CD4-positive, alpha-beta T cell (primary cell): Measurements from ENCODE around the gene ME3. TPM values are rescaled to one million over a fixed set of nuclear protein-coding genes. Genes with fewer than 3 reads are reported as not detected.

Source experiments
- ATAC-seq: fragments of 200-7000 bp; cut with Tn5 transposase; one replicate; pipeline ENCODE4 v1.10.0; 2022; ENCODE audit warnings: mild to moderate bottlenecking; ENCODE audit not compliant: poor library complexity
- CTCF ChIA-PET: fragments of 350-600 bp; sonication (Branson Sonifier 250); formaldehyde crosslinking; loops from one replicate; lab custom pipeline; 2021; ENCODE audit warnings: antibody characterized with exemption, inconsistent platforms; lab: Charles Lee
- POLR2A ChIA-PET: fragments of 350-600 bp; sonication (Branson Sonifier 250); formaldehyde crosslinking; loops from one replicate; lab custom pipeline; 2021; ENCODE audit warnings: antibody characterized with exemption, inconsistent platforms; lab: Charles Lee
- DNase-seq, 14 experiments: peaks; one replicate each; pipeline ENCODE4 v3.0.0-alpha.2; 2013 to 2020; ENCODE audit warnings: mixed read lengths in 2 of 14
- H3K27ac ChIP-seq, 2 donors: one replicate each; pipeline versions ENCODE4 v1.5.1 to v1.7.0; 2013; ENCODE audit warnings: low read length in 2 of 2, low read depth in 1 of 2, mild to moderate bottlenecking in 1 of 2
- H3K27me3 ChIP-seq, 2 experiments: 1 replicate in 1 of 2; 2 replicates in 1 of 2; pipeline versions ENCODE4 v1.6.1 to v1.7.0; 2013; ENCODE audit warnings: low read length in 2 of 2, control low read depth in 1 of 2, mild to moderate bottlenecking in 1 of 2, moderate library complexity in 1 of 2; ENCODE audit not compliant: insufficient read depth in 2 of 2, control insufficient read depth in 1 of 2
- H3K36me3 ChIP-seq: one replicate; pipeline ENCODE4 v1.6.1; 2013; ENCODE audit warnings: low read length, control low read depth; ENCODE audit not compliant: insufficient read depth
- H3K4me1 ChIP-seq: one replicate; pipeline ENCODE4 v1.6.1; 2013; ENCODE audit warnings: low read length, control low read depth; ENCODE audit not compliant: insufficient read depth
- H3K4me3 ChIP-seq: one replicate; pipeline ENCODE4 v1.5.1; 2013; ENCODE audit warnings: mild to moderate bottlenecking, low read length, moderate library complexity
- H3K9me3 ChIP-seq, 2 experiments: 1 replicate in 1 of 2; 2 replicates in 1 of 2; pipeline versions ENCODE4 v1.6.1 to v1.7.0; 2013; ENCODE audit warnings: low read length in 2 of 2, mild to moderate bottlenecking in 2 of 2, control low read depth in 1 of 2, moderate library complexity in 1 of 2; ENCODE audit not compliant: control insufficient read depth in 1 of 2, insufficient read depth in 1 of 2
- H3K27ac Mint-ChIP-seq: one replicate; pipeline ENCODE4 v1.8.0; 2020; ENCODE audit warnings: mixed read lengths
- H3K27me3 Mint-ChIP-seq: one replicate; pipeline ENCODE4 v1.8.0; 2021; ENCODE audit warnings: mixed read lengths
- H3K36me3 Mint-ChIP-seq: one replicate; pipeline ENCODE4 v1.8.0; 2021; ENCODE audit warnings: low read depth, mixed read lengths
- H3K4me1 Mint-ChIP-seq: one replicate; pipeline ENCODE4 v1.8.0; 2021; ENCODE audit warnings: low read depth, mixed read lengths
- H3K4me3 Mint-ChIP-seq: one replicate; pipeline ENCODE4 v1.8.0; 2020; ENCODE audit warnings: mild to moderate bottlenecking, mixed read lengths
- H3K9me3 Mint-ChIP-seq: one replicate; pipeline ENCODE4 v1.8.0; 2020; ENCODE audit warnings: mixed read lengths
- intact Hi-C, 2 experiments: fragments of 100-400 bp; cut with DNase I in 1 of 2; cut with micrococcal nuclease in 1 of 2; formaldehyde crosslinking; loops; one replicate each; pipeline versions ENCODE4 v1.15.1 to v1.9.0; 2023 to 2025; cut with DNase I, micrococcal nuclease
- total RNA-seq, 174 experiments: library from RNA in 2 of 174; stranded (reverse) in 2 of 174; gene quantifications; one replicate each; pipeline ENCODE4 v1.2.3 and lab custom pipeline; 2021 to 2026
- TF ChIP-seq, protein P1 (sequence below): fragments of 200-600 bp; IDR thresholded peaks from one replicate; pipeline ENCODE4 v1.8.0; 2022; ENCODE audit warnings: antibody characterized with exemption, mild to moderate bottlenecking

The ME3 gene
- total RNA-seq, 2 experiments from 2014 or later, result 9.1 to 10.6 TPM

DNA sequence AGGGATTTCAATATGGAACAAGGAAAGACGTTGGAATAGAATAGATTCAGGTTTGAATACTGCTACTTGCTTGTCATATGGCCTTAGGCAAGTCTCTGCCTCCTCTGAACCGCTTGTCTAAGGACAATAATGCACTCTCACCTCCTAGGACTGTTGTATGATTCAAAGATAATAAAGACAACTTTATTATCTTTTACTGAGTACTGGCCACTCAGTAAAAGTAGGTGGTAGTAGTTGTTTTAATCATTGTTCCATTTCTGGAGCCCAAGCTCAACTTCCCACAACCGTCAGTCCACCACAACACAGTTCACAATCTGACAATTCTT, 134.2 kb downstream of the ME3 start:
- ATAC-seq (no peak), DNase-seq (no peak)
- Histone ChIP-seq H3K27ac (no peak overlapping the region), H3K36me3 (no peaks in the 10 kb centered on the region), H3K27me3 (no peaks in the 10 kb centered on the region), H3K4me3 (no peak overlapping the region), H3K9me3 (no peaks in the 10 kb centered on the region), H3K4me1 (no peaks in the 10 kb centered on the region)
- intact Hi-C loops, result no loop called here
- Mint-ChIP-seq H3K27ac (no peak overlapping the region), H3K4me1 (no peaks in the 10 kb centered on the region), H3K9me3 (peaks cover 8% of the 10 kb centered on the region), H3K4me3 (no peak overlapping the region), H3K36me3 (no peaks in the 10 kb centered on the region), H3K27me3 (no peaks in the 10 kb centered on the region)
- ChIA-PET CTCF (no interaction called here), POLR2A (no interaction called here)
- TF ChIP-seq, protein P1, sequence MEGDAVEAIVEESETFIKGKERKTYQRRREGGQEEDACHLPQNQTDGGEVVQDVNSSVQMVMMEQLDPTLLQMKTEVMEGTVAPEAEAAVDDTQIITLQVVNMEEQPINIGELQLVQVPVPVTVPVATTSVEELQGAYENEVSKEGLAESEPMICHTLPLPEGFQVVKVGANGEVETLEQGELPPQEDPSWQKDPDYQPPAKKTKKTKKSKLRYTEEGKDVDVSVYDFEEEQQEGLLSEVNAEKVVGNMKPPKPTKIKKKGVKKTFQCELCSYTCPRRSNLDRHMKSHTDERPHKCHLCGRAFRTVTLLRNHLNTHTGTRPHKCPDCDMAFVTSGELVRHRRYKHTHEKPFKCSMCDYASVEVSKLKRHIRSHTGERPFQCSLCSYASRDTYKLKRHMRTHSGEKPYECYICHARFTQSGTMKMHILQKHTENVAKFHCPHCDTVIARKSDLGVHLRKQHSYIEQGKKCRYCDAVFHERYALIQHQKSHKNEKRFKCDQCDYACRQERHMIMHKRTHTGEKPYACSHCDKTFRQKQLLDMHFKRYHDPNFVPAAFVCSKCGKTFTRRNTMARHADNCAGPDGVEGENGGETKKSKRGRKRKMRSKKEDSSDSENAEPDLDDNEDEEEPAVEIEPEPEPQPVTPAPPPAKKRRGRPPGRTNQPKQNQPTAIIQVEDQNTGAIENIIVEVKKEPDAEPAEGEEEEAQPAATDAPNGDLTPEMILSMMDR, result no peak

DNA sequence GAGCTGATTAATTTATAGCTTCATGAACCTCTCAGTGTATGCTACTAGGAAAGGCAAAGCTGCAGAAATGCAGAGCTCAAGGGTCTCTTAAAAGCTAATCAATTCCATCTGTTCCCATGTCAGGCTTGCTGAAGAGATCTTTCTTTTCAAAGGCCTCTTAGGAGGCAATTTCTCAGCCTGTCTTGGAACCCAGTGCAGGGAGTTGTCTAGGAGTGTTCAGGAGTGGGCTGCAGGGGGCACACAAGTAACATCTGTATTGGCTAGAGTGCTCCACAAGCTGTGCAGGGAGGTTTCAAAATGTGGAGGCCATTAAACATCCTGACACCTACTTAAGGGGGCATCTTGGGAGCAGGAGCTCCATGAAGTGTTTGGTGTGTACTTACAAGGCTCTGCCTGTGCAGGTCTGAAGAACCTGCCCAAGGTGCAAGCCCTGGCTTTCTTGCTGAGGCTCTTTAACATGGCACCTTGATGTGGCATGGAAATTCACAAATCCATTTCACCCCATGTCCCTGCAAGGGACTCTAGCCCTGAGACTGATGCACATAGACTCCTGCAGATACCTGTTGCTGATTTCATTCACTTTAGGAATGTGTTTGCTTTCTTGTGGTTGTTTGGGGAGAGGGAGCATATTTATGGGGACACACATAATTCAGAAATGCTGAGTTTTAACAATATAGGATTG, 134.7 kb downstream of the ME3 start:
- H3K4me3 Mint-ChIP-seq, result no peak overlapping the region
- CTCF ChIA-PET, result no interaction called here

DNA sequence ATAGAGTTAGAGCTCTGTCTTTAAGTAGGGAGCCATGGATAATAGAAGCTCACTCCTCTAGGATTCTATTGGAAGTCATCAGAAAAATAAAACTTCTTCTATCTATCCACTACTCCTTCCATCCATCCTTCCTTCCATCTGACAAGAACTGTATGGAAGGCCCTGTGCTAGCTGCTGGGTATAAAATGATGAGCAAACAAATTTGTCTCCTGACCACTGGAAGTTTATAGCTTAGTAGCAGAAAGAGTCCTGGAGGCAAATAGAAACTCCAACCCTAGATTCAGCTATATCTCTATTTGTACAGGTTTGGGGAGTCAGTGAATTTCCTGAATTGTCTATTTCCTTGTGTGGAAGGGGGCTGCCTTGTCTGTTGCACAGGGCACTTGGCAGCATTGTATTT, 136.6 kb downstream of the ME3 start:
- Mint-ChIP-seq H3K36me3 (no peaks in the 10 kb centered on the region), H3K27ac (no peak overlapping the region), H3K4me3 (no peak overlapping the region), H3K27me3 (no peaks in the 10 kb centered on the region), H3K9me3 (peaks cover 5% of the 10 kb centered on the region), H3K4me1 (no peaks in the 10 kb centered on the region)
- H3K9me3 ChIP-seq, result no peaks in the 10 kb centered on the region
- H3K36me3 ChIP-seq, result no peaks in the 10 kb centered on the region
- ATAC-seq (no peak), DNase-seq (no peak)
- intact Hi-C loops, result no loop called here
- TF ChIP-seq, protein P1, result no peak
- no peaks in the 10 kb centered on the region for H3K4me1 ChIP-seq
- POLR2A ChIA-PET, result no interaction called here
- no peak overlapping the region for H3K4me3 ChIP-seq
- CTCF ChIA-PET, result no interaction called here
- H3K27me3 ChIP-seq, result no peaks in the 10 kb centered on the region
- no peak overlapping the region for H3K27ac ChIP-seq

More for the DNA sequence above, 134.7 kb downstream of the ME3 start:
- intact Hi-C loops, result no loop called here
- H3K27me3 Mint-ChIP-seq, result no peaks in the 10 kb centered on the region
- TF ChIP-seq, protein P1, result no peak
- H3K9me3 Mint-ChIP-seq, result peaks cover 8% of the 10 kb centered on the region
- no peak overlapping the region for H3K4me3 ChIP-seq
- DNase-seq (no peak), ATAC-seq (no peak)
- POLR2A ChIA-PET, result no interaction called here
- no peaks in the 10 kb centered on the region for H3K9me3 ChIP-seq
- H3K36me3 ChIP-seq, result no peaks in the 10 kb centered on the region
- H3K27ac Mint-ChIP-seq, result no peak overlapping the region
- H3K4me1 Mint-ChIP-seq, result no peaks in the 10 kb centered on the region
- no peaks in the 10 kb centered on the region for H3K36me3 Mint-ChIP-seq
- no peaks in the 10 kb centered on the region for H3K4me1 ChIP-seq
- H3K27me3 ChIP-seq, result no peaks in the 10 kb centered on the region
- no peak overlapping the region for H3K27ac ChIP-seq
